NT2/D1 (cell line): Measurements from ENCODE around the gene STARD7.

ENCODE experiments used
- YY1 ChIP-seq: IDR thresholded peaks from 2 replicates; pipeline ENCODE4 v1.6.1; 2011; ENCODE audit not compliant: insufficient read length, insufficient read depth
- ZNF274 ChIP-seq: IDR thresholded peaks from 2 replicates; pipeline ENCODE4 v1.6.1; 2011; ENCODE audit warnings: mild to moderate bottlenecking, low read depth, low read length

- no peak for TF ChIP-seq YY1
- TF ChIP-seq ZNF274 = no peak
Measured at GRCh38 chr2:96181529-96181928, 27.1 kb downstream of the STARD7 start.
